HG03439 (cell line): ENCODE measurements around the gene TRMT112.

Experiments
- ATAC-seq: cut with Tn5 transposase; IDR thresholded peaks from one replicate; pipeline ENCODE4 v1.9.1; 2021; ENCODE audit warnings: mild to moderate bottlenecking, moderate library complexity; ENCODE audit not compliant: unreplicated experiment

Gene TRMT112

GRCh38 chr11:64317325-64317960 is at the start of gene TRMT112:
Gene TRMT112, minus strand, starts transcription at chr11:64317559. Its CDS starts 33 bp downstream, at chr11:64317526.
- peak; percentile 60 for ATAC-seq

GRCh38 chr11:64366751-64367150 is 49.4 kb upstream of the TRMT112 start:
- no peak for ATAC-seq

GRCh38 chr11:64364911-64365310 is 47.6 kb upstream of the TRMT112 start:
- ATAC-seq = no peak

- no peak for ATAC-seq
These were observed 47.1 kb upstream of the TRMT112 start for GRCh38 chr11:64364435-64364834.

GRCh38 chr11:64362339-64362738 is 45.0 kb upstream of the TRMT112 start:
- no peak for ATAC-seq

- no peak for ATAC-seq
These were observed 44.3 kb upstream of the TRMT112 start for GRCh38 chr11:64361659-64362058.

GRCh38 chr11:64360448-64360921 is 43.1 kb upstream of the TRMT112 start:
- no peak for ATAC-seq

- no peak for ATAC-seq
These were observed 42.5 kb upstream of the TRMT112 start for GRCh38 chr11:64359712-64360445.

GRCh38 chr11:64358907-64359711 is 41.8 kb upstream of the TRMT112 start, which contains the start of gene RPS6KA4:
Gene RPS6KA4, plus strand, starts transcription at chr11:64359162. Its CDS starts 74 bp downstream, at chr11:64359236.
- ATAC-seq = no peak

- no peak for ATAC-seq
These were observed 41.2 kb upstream of the TRMT112 start for GRCh38 chr11:64358536-64358906.

- no peak for ATAC-seq
These were observed 40.7 kb upstream of the TRMT112 start for GRCh38 chr11:64357904-64358535.

GRCh38 chr11:64357446-64357845 is 40.1 kb upstream of the TRMT112 start:
- ATAC-seq = no peak

- no peak for ATAC-seq
These were observed 39.4 kb upstream of the TRMT112 start for GRCh38 chr11:64356498-64357411.

- ATAC-seq = no peak
These were observed 38.0 kb upstream of the TRMT112 start for GRCh38 chr11:64355078-64355940.

- ATAC-seq = no peak
These were observed 36.6 kb upstream of the TRMT112 start for GRCh38 chr11:64353715-64354506.

GRCh38 chr11:64352995-64353714 is 35.8 kb upstream of the TRMT112 start:
- no peak for ATAC-seq
